GM18861 (cell line): ENCODE results near the gene TRPM6.
A peak's percentile ranks its signal among the peaks of the same experiment; 100 is the strongest.
"Not testable (repeated sequence)": the region's sequence is repeated elsewhere in the genome, so short reads cannot be mapped to it uniquely, and the experiment has no call there.

Experiments
- ATAC-seq: cut with Tn5 transposase; IDR thresholded peaks from one replicate; pipeline ENCODE4 v1.9.1; 2021; ENCODE audit not compliant: unreplicated experiment

Gene TRPM6

GRCh38 chr9:74858751-74859414, 28.8 kb downstream of the TRPM6 start:
- no peak for ATAC-seq

GRCh38 chr9:74856989-74857388, 30.7 kb downstream of the TRPM6 start:
- ATAC-seq, result no peak

GRCh38 chr9:74855072-74855471, 32.6 kb downstream of the TRPM6 start:
- no peak for ATAC-seq

- not testable (repeated sequence) for ATAC-seq
Measured at GRCh38 chr9:74853024-74853423, 34.7 kb downstream of the TRPM6 start.

GRCh38 chr9:74848153-74848525, 39.6 kb downstream of the TRPM6 start:
- ATAC-seq, result no peak

GRCh38 chr9:74847478-74848152, 40.1 kb downstream of the TRPM6 start:
- ATAC-seq, result no peak

GRCh38 chr9:74846766-74847165, 41.0 kb downstream of the TRPM6 start:
- ATAC-seq, result no peak

GRCh38 chr9:74838351-74838750, 49.4 kb downstream of the TRPM6 start:
- no peak for ATAC-seq

- ATAC-seq, result no peak
Measured at GRCh38 chr9:74824654-74825053, 63.1 kb downstream of the TRPM6 start.

- no peak for ATAC-seq
Measured at GRCh38 chr9:74821636-74822035, 66.1 kb downstream of the TRPM6 start.

GRCh38 chr9:74817816-74818215, 69.9 kb downstream of the TRPM6 start:
- no peak for ATAC-seq

- no peak for ATAC-seq
Measured at GRCh38 chr9:74817281-74817810, 70.4 kb downstream of the TRPM6 start.

- no peak for ATAC-seq
Measured at GRCh38 chr9:74810200-74810599, 77.5 kb downstream of the TRPM6 start.

GRCh38 chr9:74804018-74804385, 83.7 kb downstream of the TRPM6 start:
- no peak for ATAC-seq

GRCh38 chr9:74803376-74804017, 84.2 kb downstream of the TRPM6 start:
- no peak for ATAC-seq

- ATAC-seq, result no peak
Measured at GRCh38 chr9:74800226-74800625, 87.5 kb downstream of the TRPM6 start.

GRCh38 chr9:74795803-74796202, 91.9 kb downstream of the TRPM6 start:
- no peak for ATAC-seq

GRCh38 chr9:74795081-74795480, 92.6 kb downstream of the TRPM6 start:
- no peak for ATAC-seq

GRCh38 chr9:74784506-74784905, 103.2 kb downstream of the TRPM6 start:
- ATAC-seq, result no peak

GRCh38 chr9:74783408-74783807, 104.3 kb downstream of the TRPM6 start:
- ATAC-seq, result no peak

GRCh38 chr9:74777136-74777879, 110.4 kb downstream of the TRPM6 start:
- peak; percentile 45 for ATAC-seq
